Epithelial cell of esophagus (primary cell): ENCODE measurements around the gene SMOC2.

ENCODE experiments used
- DNase-seq: peaks from one replicate; pipeline ENCODE4 v3.0.0; 2010; ENCODE audit warnings: low read depth
- H3K4me3 ChIP-seq: 2 replicates; pipeline ENCODE4 v1.5.1; 2011; ENCODE audit warnings: mild to moderate bottlenecking, low read length, control low read depth
- CTCF ChIP-seq: IDR thresholded peaks from 2 replicates; pipeline ENCODE4 v1.5.1; 2011; ENCODE audit warnings: low read depth, mild to moderate bottlenecking, low read length, control low read depth, inconsistent platforms; ENCODE audit not compliant: insufficient read depth; ENCODE audit errors: missing control alignments

Gene SMOC2

DNA sequence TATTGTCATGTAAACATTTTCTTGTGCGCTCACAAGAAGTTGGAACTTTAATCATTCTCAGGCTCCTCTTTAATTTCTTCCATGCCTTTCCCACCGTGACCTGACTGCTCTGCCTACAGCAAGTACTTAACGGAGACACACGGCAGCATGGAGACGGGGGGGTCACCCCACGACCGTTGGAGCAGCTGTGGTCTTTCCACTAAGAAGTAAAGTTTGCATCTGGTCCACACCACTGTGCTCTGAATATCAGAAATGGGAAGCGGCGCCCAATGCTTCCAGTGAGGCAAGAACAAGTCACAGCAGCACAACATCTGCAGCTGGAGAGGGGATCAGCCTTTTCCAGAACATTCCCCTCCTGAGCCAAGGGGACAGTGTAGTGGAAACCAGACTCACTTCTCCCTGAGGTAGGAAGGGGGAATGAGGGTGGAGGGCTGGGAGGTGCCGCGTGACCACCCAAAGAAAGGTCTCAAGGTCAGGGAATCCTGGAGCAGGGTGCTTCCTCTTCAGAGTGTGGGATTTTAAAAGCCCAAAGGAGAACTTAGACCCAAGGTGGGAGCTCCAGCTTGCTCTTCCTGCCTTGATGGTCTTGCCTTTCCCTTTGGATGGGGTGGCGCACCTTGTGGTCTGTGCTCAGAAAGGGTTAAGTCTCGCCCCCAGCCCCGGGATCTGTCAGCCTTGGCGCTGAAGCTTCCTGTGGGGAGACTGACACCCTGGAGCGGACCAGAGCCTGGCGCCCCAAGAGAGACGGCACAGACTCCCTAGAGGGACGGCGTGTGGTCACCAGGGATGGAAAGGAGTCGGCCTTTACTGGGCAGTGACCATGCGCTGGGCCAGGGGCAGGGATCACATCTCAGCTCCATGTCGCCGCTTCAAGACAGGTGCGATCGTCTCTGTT, 25.6 kb upstream of the SMOC2 start:
- TF ChIP-seq CTCF = no peak
- no peak overlapping the region for H3K4me3 ChIP-seq
- no peak for DNase-seq

GRCh38 chr6:168415993-168416530, 24.9 kb upstream of the SMOC2 start:
- no peak overlapping the region for H3K4me3 ChIP-seq
- TF ChIP-seq CTCF = no peak
- DNase-seq = no peak

GRCh38 chr6:168416531-168416930, 24.5 kb upstream of the SMOC2 start:
- no peak for DNase-seq
- no peak for TF ChIP-seq CTCF
- no peak overlapping the region for H3K4me3 ChIP-seq

GRCh38 chr6:168417191-168417590, 23.8 kb upstream of the SMOC2 start:
- DNase-seq = no peak
- no peak for TF ChIP-seq CTCF
- no peak overlapping the region for H3K4me3 ChIP-seq

- TF ChIP-seq CTCF = no peak
- no peak for DNase-seq
- no peak overlapping the region for H3K4me3 ChIP-seq
Observed at GRCh38 chr6:168417679-168418557, 23.1 kb upstream of the SMOC2 start.

DNA sequence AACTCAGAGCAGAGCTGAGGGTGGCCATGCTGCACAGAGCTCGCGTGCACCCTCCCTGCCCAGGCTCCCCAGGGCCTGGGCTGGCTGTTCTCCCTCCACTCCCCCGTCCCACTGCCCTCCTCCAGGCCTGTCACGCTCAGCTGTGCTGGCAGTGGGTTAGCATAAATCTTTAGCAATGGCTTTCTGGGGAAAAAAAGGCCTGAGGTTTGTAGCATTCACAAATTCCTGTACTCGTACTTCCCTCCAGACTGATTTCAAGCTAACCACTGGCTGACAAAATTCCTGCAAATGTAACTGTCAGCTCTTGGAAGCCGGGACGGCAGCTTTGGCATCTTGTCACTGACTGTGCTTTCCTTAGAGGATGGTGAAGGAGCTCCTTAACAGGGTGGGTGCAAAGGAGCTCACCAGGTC, 22.3 kb upstream of the SMOC2 start:
- TF ChIP-seq CTCF = no peak
- DNase-seq = no peak
- H3K4me3 ChIP-seq = no peak overlapping the region
